ENCODE measurements around the gene ARAP1. TPM values are rescaled to one million over a fixed set of nuclear protein-coding genes. Genes with fewer than 3 reads are reported as not detected.

The ARAP1 gene
- total and polyA plus RNA-seq, 2 of the 8 experiments (the other 6 are each of a cell fraction or from before 2014, with no cell fraction given), result 25.7 to 61.6 TPM

DNA sequence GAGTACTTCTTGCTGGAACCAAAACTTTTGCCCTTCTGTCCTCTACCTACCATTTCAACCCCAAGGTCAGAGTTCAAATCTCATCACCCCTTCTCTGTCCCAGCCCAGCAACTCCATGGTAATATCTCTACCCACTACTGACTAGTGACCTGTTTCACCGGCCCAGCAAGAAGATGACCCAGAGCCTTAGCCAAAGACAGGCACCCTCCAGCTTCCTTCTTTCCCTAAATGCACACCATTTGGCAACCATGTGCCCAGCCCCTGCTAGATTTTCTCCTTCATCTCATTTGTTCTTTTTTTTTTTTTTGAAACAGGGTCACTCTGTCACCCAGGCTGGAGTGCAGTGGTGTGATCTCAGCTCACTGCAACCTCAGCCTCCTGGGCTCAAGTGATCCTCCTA lies 14.9 kb downstream of the ARAP1 start (continued):
- TF ChIP-seq CEBPB (IDR thresholded peaks at IDR 0.05; ENCODE audit: low read depth, low read length), result no peak
- TF ChIP-seq RFX5 (IDR thresholded peaks at IDR 0.05; ENCODE audit: borderline replicate concordance, low read depth, low read length), result no peak
- no peak for TF ChIP-seq ATF2 (IDR thresholded peaks at IDR 0.05; ENCODE audit: low read length)
- no peak for TF ChIP-seq SP4 (IDR thresholded peaks at IDR 0.05; ENCODE audit: low read length)

All from H1 (cell line).